OCI-LY3 (cell line): Measurements from ENCODE around the gene COX6B1.

Experiments
- H2AFZ ChIP-seq: fragments of 200-600, 300-600 bp; shearing (Covaris generic); 2 replicates; pipeline ENCODE4 v1.6.0; 2014; ENCODE audit warnings: antibody characterized with exemption, low read depth, low read length
- H3K27ac ChIP-seq: fragments of 200-600, 300-600 bp; sonication (generic); 2 replicates; pipeline ENCODE4 v1.5.1; 2014; ENCODE audit warnings: mild to moderate bottlenecking, low read length, moderate library complexity, mixed read lengths
- H3K27me3 ChIP-seq: fragments of 200-600, 300-600 bp; sonication (generic); 2 replicates; pipeline ENCODE4 v1.6.1; 2014; ENCODE audit warnings: low read depth, low read length, mixed read lengths
- H3K36me3 ChIP-seq: fragments of 200-600, 300-600 bp; sonication (generic); replicated peaks from 2 replicates; pipeline ENCODE3; 2014; ENCODE audit warnings: low read depth, low read length, mixed read lengths
- H3K4me1 ChIP-seq: fragments of 300-600, 200-600 bp; sonication (generic); 2 replicates; pipeline ENCODE4 v1.6.1; 2014; ENCODE audit warnings: low read length, mixed read lengths
- H3K4me2 ChIP-seq: fragments of 200-600, 300-600 bp; sonication (generic); 2 replicates; pipeline ENCODE4 v1.6.1; 2014; ENCODE audit warnings: low read length, mixed read lengths
- H3K4me3 ChIP-seq: fragments of 300-600, 200-600 bp; sonication (generic); 2 replicates; pipeline ENCODE4 v1.5.1; 2014; ENCODE audit warnings: antibody characterized with exemption, mild to moderate bottlenecking, low read length, moderate library complexity
- H3K79me2 ChIP-seq: fragments of 300-600, 200-600 bp; shearing (Covaris generic); 2 replicates; pipeline ENCODE4 v1.6.1; 2014; ENCODE audit warnings: mild to moderate bottlenecking, low read length, mixed read lengths
- H3K9ac ChIP-seq: fragments of 300-600, 200-600 bp; shearing (Covaris generic); 2 replicates; pipeline ENCODE4 v1.6.0; 2014; ENCODE audit warnings: mild to moderate bottlenecking, low read length, moderate library complexity
- H3K9me3 ChIP-seq: fragments of 200-600, 300-600 bp; shearing (Covaris generic); 2 replicates; pipeline ENCODE4 v1.6.1; 2014; ENCODE audit warnings: low read length, mixed read lengths; ENCODE audit not compliant: insufficient read depth
- H4K20me1 ChIP-seq: fragments of 200-600, 300-600 bp; sonication (generic); 2 replicates; pipeline ENCODE4 v1.6.1; 2016; ENCODE audit warnings: low read length, mixed read lengths; ENCODE audit not compliant: insufficient read depth
- CTCF ChIP-seq: fragments of 200-600, 300-600 bp; sonication (generic); IDR thresholded peaks from 2 replicates; pipeline ENCODE4 v1.5.1; 2014; ENCODE audit warnings: antibody characterized with exemption, low read length, low read depth
- EZH2phosphoT487 ChIP-seq: fragments of 200-600 bp; shearing (Covaris generic); IDR thresholded peaks from 2 replicates; pipeline ENCODE4 v1.6.1; 2018; ENCODE audit warnings: antibody characterized with exemption, mixed run types, low read depth

The COX6B1 gene

GRCh38 chr19:35663981-35664380 is 15.9 kb downstream of the COX6B1 start:
- H3K79me2 ChIP-seq = no peaks in the 10 kb centered on the region

GRCh38 chr19:35665157-35665556 is 17.0 kb downstream of the COX6B1 start:
- no peak overlapping the region for H2AFZ ChIP-seq
- TF ChIP-seq EZH2phosphoT487 = no peak
- TF ChIP-seq CTCF = no peak
- H3K4me1 ChIP-seq = no peaks in the 10 kb centered on the region
- peaks cover 32% of the 10 kb centered on the region for H3K36me3 ChIP-seq
- H3K4me3 ChIP-seq = no peak overlapping the region
- no peaks in the 10 kb centered on the region for H3K9me3 ChIP-seq
- no peak overlapping the region for H3K9ac ChIP-seq
- H4K20me1 ChIP-seq = no peaks in the 10 kb centered on the region
- H3K4me2 ChIP-seq = no peak overlapping the region
- no peak overlapping the region for H3K27ac ChIP-seq
- peaks cover 11% of the 10 kb centered on the region for H3K27me3 ChIP-seq
- no peaks in the 10 kb centered on the region for H3K79me2 ChIP-seq

More at GRCh38 chr19:35663981-35664380, 15.9 kb downstream of the COX6B1 start:
- H3K9ac ChIP-seq = no peak overlapping the region
- no peak overlapping the region for H3K4me2 ChIP-seq
- H3K36me3 ChIP-seq = peaks cover 37% of the 10 kb centered on the region
- no peaks in the 10 kb centered on the region for H3K9me3 ChIP-seq
- H4K20me1 ChIP-seq = no peaks in the 10 kb centered on the region
- H2AFZ ChIP-seq = no peak overlapping the region
- TF ChIP-seq CTCF = no peak
- no peak overlapping the region for H3K4me3 ChIP-seq
- H3K4me1 ChIP-seq = no peaks in the 10 kb centered on the region
- H3K27ac ChIP-seq = no peak overlapping the region
- peaks cover 1% of the 10 kb centered on the region for H3K27me3 ChIP-seq

- no peak overlapping the region for H3K9ac ChIP-seq
- H3K36me3 ChIP-seq = peaks cover 32% of the 10 kb centered on the region
- no peak overlapping the region for H2AFZ ChIP-seq
- no peak overlapping the region for H3K4me3 ChIP-seq
- H3K9me3 ChIP-seq = no peaks in the 10 kb centered on the region
- TF ChIP-seq EZH2phosphoT487 = no peak
- no peak for TF ChIP-seq CTCF
- no peak overlapping the region for H3K4me2 ChIP-seq
- no peaks in the 10 kb centered on the region for H4K20me1 ChIP-seq
- H3K4me1 ChIP-seq = no peaks in the 10 kb centered on the region
- H3K79me2 ChIP-seq = no peaks in the 10 kb centered on the region
- H3K27ac ChIP-seq = no peak overlapping the region
- peaks cover 11% of the 10 kb centered on the region for H3K27me3 ChIP-seq
Measured at GRCh38 chr19:35665604-35666003, 17.5 kb downstream of the COX6B1 start.

GRCh38 chr19:35666251-35666913 is 18.3 kb downstream of the COX6B1 start, which contains the start of gene UPK1A:
Gene UPK1A (plus strand): TSS chr19:35666517. CDS start chr19:35666813, 296 bp downstream.
- Histone ChIP-seq H3K4me2 (no peak within 1 kb of the TSS), H2AFZ (no peak within 1 kb of the TSS), H3K27ac (no peak within 1 kb of the TSS), H3K9ac (no peak within 1 kb of the TSS), H3K79me2 (no peaks in the 10 kb centered on the region), H3K4me1 (no peaks in the 10 kb centered on the region), H3K27me3 (peaks cover 11% of the 10 kb centered on the region), H3K9me3 (no peaks in the 10 kb centered on the region), H3K4me3 (no peak within 1 kb of the TSS), H4K20me1 (no peaks in the 10 kb centered on the region), H3K36me3 (peaks cover 26% of the 10 kb centered on the region)
- TF ChIP-seq EZH2phosphoT487 (no peak), CTCF (no peak)
